Measurements from ENCODE around the gene IGFBP1. TPM values are rescaled to one million over a fixed set of nuclear protein-coding genes. Genes with fewer than 3 reads are reported as not detected.

IGFBP1 gene
- polyA plus RNA-seq, 1 donor from 2014 or later = not detected

- Histone ChIP-seq H3K27ac (ENCODE audit: low read length) (no peak overlapping the region), H3K79me2 (replicated peaks; ENCODE audit: insufficient read depth, low read length) (no peaks in the 10 kb centered on the region), H3K9ac (ENCODE audit: low read length) (no peak overlapping the region), H3K9me3 (ENCODE audit: low read length) (no peaks in the 10 kb centered on the region), H2AFZ (ENCODE audit: low read depth, low read length) (no peak overlapping the region), H4K20me1 (ENCODE audit: insufficient read depth) (no peaks in the 10 kb centered on the region), H3K4me3 (ENCODE audit: low read length) (no peak overlapping the region), H3K9me2 (ENCODE audit: insufficient read depth, low read length) (no peaks in the 10 kb centered on the region), H3K27me3 (ENCODE audit: insufficient read depth, low read depth, low read length) (no peaks in the 10 kb centered on the region), H3K36me3 (ENCODE audit: insufficient read depth, low read length) (no peaks in the 10 kb centered on the region), H3K4me2 (ENCODE audit: low read length) (no peak overlapping the region), H3F3A (ENCODE audit: insufficient read depth, low read length, poor library complexity, severe bottlenecking) (no peaks in the 10 kb centered on the region)
- TF ChIP-seq SMC3 (conservative IDR thresholded peaks at IDR 0.05; ENCODE audit: poor library complexity) (no peak), MXI1 (conservative IDR thresholded peaks at IDR 0.05; ENCODE audit: poor library complexity, severe bottlenecking) (no peak), REST (IDR thresholded peaks at IDR 0.05; ENCODE audit: borderline replicate concordance) (no peak), EZH2 (IDR thresholded peaks at IDR 0.05; ENCODE audit: borderline replicate concordance, insufficient read depth, low read length, poor library complexity, severe bottlenecking) (no peak), POLR2AphosphoS5 (IDR thresholded peaks at IDR 0.05) (no peak), TAF1 (IDR thresholded peaks at IDR 0.05; ENCODE audit: low read depth) (no peak), RAD21 (conservative IDR thresholded peaks at IDR 0.05) (no peak), CTCF (IDR thresholded peaks at IDR 0.05; ENCODE audit: poor library complexity, severe bottlenecking) (no peak), EP300 (conservative IDR thresholded peaks at IDR 0.05; ENCODE audit: poor library complexity, severe bottlenecking) (no peak)
Measured at GRCh38 chr7:45910855-45911254, 22.6 kb downstream of the IGFBP1 start.

- Histone ChIP-seq H4K20me1 (ENCODE audit: insufficient read depth) (no peaks in the 10 kb centered on the region), H3K79me2 (replicated peaks; ENCODE audit: insufficient read depth, low read length) (no peaks in the 10 kb centered on the region), H3K4me3 (ENCODE audit: low read length) (no peak overlapping the region), H2AFZ (ENCODE audit: low read depth, low read length) (no peak overlapping the region), H3K9me2 (ENCODE audit: insufficient read depth, low read length) (no peaks in the 10 kb centered on the region), H3K27me3 (ENCODE audit: insufficient read depth, low read depth, low read length) (no peaks in the 10 kb centered on the region), H3K27ac (ENCODE audit: low read length) (no peak overlapping the region), H3K9me3 (ENCODE audit: low read length) (no peaks in the 10 kb centered on the region), H3K9ac (ENCODE audit: low read length) (no peak overlapping the region), H3F3A (ENCODE audit: insufficient read depth, low read length, poor library complexity, severe bottlenecking) (no peaks in the 10 kb centered on the region), H3K4me2 (ENCODE audit: low read length) (no peak overlapping the region), H3K36me3 (ENCODE audit: insufficient read depth, low read length) (no peaks in the 10 kb centered on the region)
- TF ChIP-seq REST (IDR thresholded peaks at IDR 0.05; ENCODE audit: borderline replicate concordance) = no peak
- no peak for TF ChIP-seq SMC3 (conservative IDR thresholded peaks at IDR 0.05; ENCODE audit: poor library complexity)
- TF ChIP-seq TAF1 (IDR thresholded peaks at IDR 0.05; ENCODE audit: low read depth) = no peak
- no peak for TF ChIP-seq EZH2 (IDR thresholded peaks at IDR 0.05; ENCODE audit: borderline replicate concordance, insufficient read depth, low read length, poor library complexity, severe bottlenecking)
- no peak for TF ChIP-seq MXI1 (conservative IDR thresholded peaks at IDR 0.05; ENCODE audit: poor library complexity, severe bottlenecking)
- TF ChIP-seq POLR2AphosphoS5 (IDR thresholded peaks at IDR 0.05) = no peak
- no peak for TF ChIP-seq RAD21 (conservative IDR thresholded peaks at IDR 0.05)
- TF ChIP-seq EP300 (conservative IDR thresholded peaks at IDR 0.05; ENCODE audit: poor library complexity, severe bottlenecking) = no peak
- no peak for TF ChIP-seq CTCF (IDR thresholded peaks at IDR 0.05; ENCODE audit: poor library complexity, severe bottlenecking)
Measured at GRCh38 chr7:45911311-45911710, 23.0 kb downstream of the IGFBP1 start.

All from neural cell (in vitro differentiated cells).